HepG2 (cell line): ENCODE data around the gene CCDC183. TPM values are rescaled to one million over a fixed set of nuclear protein-coding genes. Genes with fewer than 3 reads are reported as not detected.

Source experiments
- CEBPG ChIP-seq: IDR thresholded peaks from 2 replicates; pipeline ENCODE4 v1.6.1; 2016
- DR1 ChIP-seq: sonication (generic); formaldehyde crosslinking; IDR thresholded peaks from 2 replicates; pipeline ENCODE4 v1.8.0; 2021; ENCODE audit warnings: mild to moderate bottlenecking, missing genetic modification reagents, inconsistent platforms
- GFI1 ChIP-seq: sonication (generic); formaldehyde crosslinking; IDR thresholded peaks from 2 replicates; pipeline ENCODE4 v1.5.0; 2020; ENCODE audit warnings: missing genetic modification reagents, mild to moderate bottlenecking, borderline replicate concordance
- HBP1 ChIP-seq: IDR thresholded peaks from 2 replicates; pipeline ENCODE4 v1.6.1; 2016; ENCODE audit warnings: low read depth, control low read depth
- MIER3 ChIP-seq: IDR thresholded peaks from 2 replicates; pipeline ENCODE4 v1.6.1; 2016; ENCODE audit warnings: missing compliant biosample characterization, borderline replicate concordance
- MTERF4 ChIP-seq: sonication (generic); formaldehyde crosslinking; IDR thresholded peaks from 2 replicates; pipeline ENCODE4 v1.8.0; 2023; ENCODE audit warnings: mild to moderate bottlenecking, missing genetic modification reagents
- RFX3 ChIP-seq: IDR thresholded peaks from 2 replicates; pipeline ENCODE4 v1.6.1; 2016; ENCODE audit warnings: missing biosample characterization, missing genetic modification reagents
- RFX5 ChIP-seq: IDR thresholded peaks from 2 replicates; pipeline ENCODE4 v1.6.1; 2011; ENCODE audit warnings: low read depth, low read length, improper control_type of control experiment
- ZBTB3 ChIP-seq: sonication (generic); formaldehyde crosslinking; IDR thresholded peaks from 2 replicates; pipeline ENCODE4 v1.4.0; 2020; ENCODE audit warnings: low read depth, mild to moderate bottlenecking, moderate library complexity, missing genetic modification reagents, borderline replicate concordance
- ZBTB40 ChIP-seq, 2 experiments: fragments of 450-650 bp in 1 of 2; sonication (generic) in 1 of 2; formaldehyde crosslinking in 1 of 2; IDR thresholded peaks; 2 replicates each; pipeline versions ENCODE4 v1.6.1 to v1.8.0; 2016 to 2022; ENCODE audit warnings: antibody characterized with exemption in 1 of 2, mild to moderate bottlenecking in 1 of 2, missing genetic modification reagents in 1 of 2
- ZFP37 ChIP-seq: sonication (generic); formaldehyde crosslinking; IDR thresholded peaks from 2 replicates; pipeline ENCODE4 v1.4.0; 2020; ENCODE audit warnings: missing genetic modification reagents, borderline replicate concordance
- ZNF775 ChIP-seq: sonication (generic); formaldehyde crosslinking; IDR thresholded peaks from 2 replicates; pipeline ENCODE4 v1.4.0; 2020; ENCODE audit warnings: missing genetic modification reagents, mild to moderate bottlenecking, moderate library complexity, borderline replicate concordance
- polyA plus RNA-seq, 8 experiments: library from polyadenylated mRNA; depleted of rRNA in 3 of 8; stranded (reverse) in 7 of 8; unstranded in 1 of 8; fragments of >200 nt; fragmentation: Illumina TruSeq in 4 of 8; extraction: Trizol in 4 of 8; gene quantifications; 2 replicates each; pipeline versions ENCODE4 v1.2.1 to v1.2.3, GENCODE V29; 2011 to 2016; ENCODE audit warnings: low read depth in 4 of 8, missing spikeins in 1 of 8, mixed read lengths in 1 of 8; ENCODE audit not compliant: insufficient read depth in 1 of 8
- total RNA-seq, 5 experiments: library from RNA; depleted of rRNA; stranded (reverse); fragments of >200 nt; fragmentation: Illumina TruSeq; extraction: Trizol; gene quantifications; 2 replicates each; pipeline ENCODE4 v1.2.3, GENCODE V29; 2016; ENCODE audit warnings: low read depth in 1 of 5

The CCDC183 gene
- total and polyA plus RNA-seq, 2 of the 13 experiments (the other 11 are each of a cell fraction or from before 2014, with no cell fraction given): 5.0 to 66.4 TPM

GRCh38 chr9:136849038-136849959 lies 53.2 kb downstream of the CCDC183 start, which contains the start of gene PHPT1 (continued):
- TF ChIP-seq RFX5: peak; percentile 51; the same call in 1 of the 2 replicates
- 0 out of 2 replicates have a peak, but pooled peaks have one; percentile 55 for TF ChIP-seq ZFP37
- no peak for TF ChIP-seq GFI1 (CRISPR knock-in tag)
- peak; percentile 93 for TF ChIP-seq CEBPG (CRISPR knock-in tag)
- no peak for TF ChIP-seq RFX3
- peak; percentile 84 for TF ChIP-seq DR1
- TF ChIP-seq MTERF4 (CRISPR knock-in tag): 0 out of 2 replicates have a peak, but pooled peaks have one; percentile 46
- peak; percentile 61; the same call in 1 of the 2 replicates for TF ChIP-seq MIER3 (CRISPR knock-in tag)
- no peak for TF ChIP-seq ZBTB40 (IDR thresholded peaks at IDR 0.05)
- 0 out of 2 replicates have a peak, but pooled peaks have one; percentile 33 for TF ChIP-seq ZBTB40 (CRISPR knock-in tag; IDR thresholded peaks at IDR 0.05)
- peak; percentile 18; the same call in 1 of the 2 replicates for TF ChIP-seq HBP1 (CRISPR knock-in tag)
- 0 out of 2 replicates have a peak, but pooled peaks have one; percentile 32 for TF ChIP-seq ZNF775 (CRISPR knock-in tag)
- TF ChIP-seq ZBTB3 (CRISPR knock-in tag): no peak; the same call in 1 of the 2 replicates
